ENCODE measurements around the gene GOLT1A.

Gene GOLT1A

GRCh38 chr1:204194080-204194479, 19.7 kb downstream of the GOLT1A start:
- Histone ChIP-seq H3K4me1 (ENCODE audit: insufficient read depth, poor library complexity, severe bottlenecking) (peaks cover 18% of the 10 kb centered on the region), H3K9me3 (ENCODE audit: severe bottlenecking) (no peaks in the 10 kb centered on the region), H3K27me3 (ENCODE audit: insufficient read depth, poor library complexity, severe bottlenecking) (no peaks in the 10 kb centered on the region), H3K27ac (ENCODE audit: poor library complexity, severe bottlenecking) (no peak overlapping the region), H3K36me3 (ENCODE audit: low read depth) (no peaks in the 10 kb centered on the region), H3K4me3 (ENCODE audit: severe bottlenecking) (no peak overlapping the region)
- DNase-seq (ENCODE audit: low spot score) (no peak), ATAC-seq (ENCODE audit: low read depth) (no peak)
- no peak for TF ChIP-seq CTCF (IDR thresholded peaks at IDR 0.05; ENCODE audit: poor library complexity, severe bottlenecking)

- H3K4me3 ChIP-seq (ENCODE audit: severe bottlenecking), result no peak overlapping the region
- no peak for ATAC-seq (ENCODE audit: low read depth)
- no peak for DNase-seq (ENCODE audit: low spot score)
- TF ChIP-seq CTCF (IDR thresholded peaks at IDR 0.05; ENCODE audit: poor library complexity, severe bottlenecking), result no peak
- H3K36me3 ChIP-seq (ENCODE audit: low read depth), result no peaks in the 10 kb centered on the region
- H3K27me3 ChIP-seq (ENCODE audit: insufficient read depth, poor library complexity, severe bottlenecking), result no peaks in the 10 kb centered on the region
- H3K4me1 ChIP-seq (ENCODE audit: insufficient read depth, poor library complexity, severe bottlenecking), result peaks cover 8% of the 10 kb centered on the region
- H3K9me3 ChIP-seq (ENCODE audit: severe bottlenecking), result no peaks in the 10 kb centered on the region
- no peak overlapping the region for H3K27ac ChIP-seq (ENCODE audit: poor library complexity, severe bottlenecking)
Observed at GRCh38 chr1:204192589-204193352, 21.0 kb downstream of the GOLT1A start.

GRCh38 chr1:204192046-204192445, 21.7 kb downstream of the GOLT1A start:
- Histone ChIP-seq H3K9me3 (ENCODE audit: severe bottlenecking) (no peaks in the 10 kb centered on the region), H3K4me3 (ENCODE audit: severe bottlenecking) (no peak overlapping the region), H3K36me3 (ENCODE audit: low read depth) (no peaks in the 10 kb centered on the region), H3K27me3 (ENCODE audit: insufficient read depth, poor library complexity, severe bottlenecking) (no peaks in the 10 kb centered on the region), H3K4me1 (ENCODE audit: insufficient read depth, poor library complexity, severe bottlenecking) (peaks cover 8% of the 10 kb centered on the region), H3K27ac (ENCODE audit: poor library complexity, severe bottlenecking) (no peak overlapping the region)
- ATAC-seq (ENCODE audit: low read depth), result no peak
- TF ChIP-seq CTCF (IDR thresholded peaks at IDR 0.05; ENCODE audit: poor library complexity, severe bottlenecking), result no peak
- no peak for DNase-seq (ENCODE audit: low spot score)

GRCh38 chr1:204191456-204191855, 22.3 kb downstream of the GOLT1A start:
- no peaks in the 10 kb centered on the region for H3K9me3 ChIP-seq (ENCODE audit: severe bottlenecking)
- no peaks in the 10 kb centered on the region for H3K36me3 ChIP-seq (ENCODE audit: low read depth)
- H3K27me3 ChIP-seq (ENCODE audit: insufficient read depth, poor library complexity, severe bottlenecking), result no peaks in the 10 kb centered on the region
- H3K4me3 ChIP-seq (ENCODE audit: severe bottlenecking), result no peak overlapping the region
- TF ChIP-seq CTCF (IDR thresholded peaks at IDR 0.05; ENCODE audit: poor library complexity, severe bottlenecking), result no peak
- no peak for ATAC-seq (ENCODE audit: low read depth)
- peaks cover 8% of the 10 kb centered on the region for H3K4me1 ChIP-seq (ENCODE audit: insufficient read depth, poor library complexity, severe bottlenecking)
- H3K27ac ChIP-seq (ENCODE audit: poor library complexity, severe bottlenecking), result no peak overlapping the region
- no peak for DNase-seq (ENCODE audit: low spot score)

All from RWPE2 (cell line).